T-helper 1 cell (primary cell): ENCODE results near the gene IDI1.
"Not testable (repeated sequence)": the region's sequence is repeated elsewhere in the genome, so short reads cannot be mapped to it uniquely, and the experiment has no call there.

ENCODE experiments used
- DNase-seq, 5 donors: peaks; one replicate each; pipeline ENCODE4 v3.0.0-alpha.2; 2012 to 2020

Gene IDI1

GRCh38 chr10:1033601-1034000 is 15.3 kb downstream of the IDI1 start:
- DNase-seq: no peak

GRCh38 chr10:1029838-1030237 is 19.1 kb downstream of the IDI1 start:
- DNase-seq: no peak

- no peak for DNase-seq
Measured at GRCh38 chr10:1026578-1026977, 22.3 kb downstream of the IDI1 start.

GRCh38 chr10:1025683-1026082 is 23.2 kb downstream of the IDI1 start, which contains the start of gene IDI2:
TSS of gene IDI2 (minus strand) at chr10:1025859. CDS start at chr10:1024723, 1,136 bp downstream.
- no peak for DNase-seq

GRCh38 chr10:1024103-1024502 is 24.8 kb downstream of the IDI1 start:
- DNase-seq: no peak

GRCh38 chr10:1022413-1022812 is 26.5 kb downstream of the IDI1 start:
- no peak for DNase-seq

- DNase-seq: no peak
Measured at GRCh38 chr10:1020958-1021357, 28.0 kb downstream of the IDI1 start.

GRCh38 chr10:1020460-1020859 is 28.5 kb downstream of the IDI1 start:
- no peak for DNase-seq

- DNase-seq: no peak
Measured at GRCh38 chr10:1019362-1019761, 29.6 kb downstream of the IDI1 start.

GRCh38 chr10:1015688-1016087 is 33.2 kb downstream of the IDI1 start:
- no peak for DNase-seq

- DNase-seq: no peak
Measured at GRCh38 chr10:1011696-1012095, 37.2 kb downstream of the IDI1 start.

- no peak for DNase-seq
Measured at GRCh38 chr10:1010703-1011102, 38.2 kb downstream of the IDI1 start.

GRCh38 chr10:1009947-1010346 is 39.0 kb downstream of the IDI1 start:
- not testable (repeated sequence) for DNase-seq

- DNase-seq: no peak
Measured at GRCh38 chr10:1009071-1009494, 39.8 kb downstream of the IDI1 start.

- DNase-seq: no peak
Measured at GRCh38 chr10:1007583-1007982, 41.3 kb downstream of the IDI1 start.

GRCh38 chr10:1006573-1006972 is 42.3 kb downstream of the IDI1 start:
- no peak for DNase-seq

GRCh38 chr10:1003884-1004670 is 44.8 kb downstream of the IDI1 start:
- no peak for DNase-seq

- DNase-seq: no peak
Measured at GRCh38 chr10:1002425-1003006, 46.4 kb downstream of the IDI1 start.

GRCh38 chr10:997266-998022 is 51.5 kb downstream of the IDI1 start:
- DNase-seq: no peak

GRCh38 chr10:996031-996430 is 52.9 kb downstream of the IDI1 start:
- DNase-seq: no peak

GRCh38 chr10:995559-995926 is 53.4 kb downstream of the IDI1 start:
- DNase-seq: no peak

- DNase-seq: no peak
Measured at GRCh38 chr10:994836-995558, 53.9 kb downstream of the IDI1 start.

- DNase-seq: no peak
Measured at GRCh38 chr10:992871-993270, 56.0 kb downstream of the IDI1 start.
